Measurements from ENCODE around the gene ALX3. TPM values are rescaled to one million over a fixed set of nuclear protein-coding genes. Genes with fewer than 3 reads are reported as not detected.

ALX3 gene
- total and polyA plus RNA-seq, 2 of the 8 experiments (the other 6 are each of a cell fraction or from before 2014, with no cell fraction given), result 0.20 TPM; not detected in 1

GRCh38 chr1:110063781-110064180, 6.7 kb downstream of the ALX3 start (continued):
- TF ChIP-seq FOSL1 (IDR thresholded peaks at IDR 0.05; ENCODE audit: insufficient read depth, low read depth, low read length) (no peak), JUND (IDR thresholded peaks at IDR 0.05; ENCODE audit: low read length) (no peak), BACH1 (IDR thresholded peaks at IDR 0.05; ENCODE audit: low read length) (no peak), PHF8 (conservative IDR thresholded peaks at IDR 0.05; ENCODE audit: low read depth, low read length) (no peak), GTF2F1 (IDR thresholded peaks at IDR 0.05; ENCODE audit: borderline replicate concordance, low read depth, low read length) (no peak), ZNF274 (IDR thresholded peaks at IDR 0.05; ENCODE audit: borderline replicate concordance, extremely low read depth, low read length) (no peak)

Measured in H1 (cell line).